Measurements from ENCODE around the gene TMEM121B.

Gene TMEM121B

DNA sequence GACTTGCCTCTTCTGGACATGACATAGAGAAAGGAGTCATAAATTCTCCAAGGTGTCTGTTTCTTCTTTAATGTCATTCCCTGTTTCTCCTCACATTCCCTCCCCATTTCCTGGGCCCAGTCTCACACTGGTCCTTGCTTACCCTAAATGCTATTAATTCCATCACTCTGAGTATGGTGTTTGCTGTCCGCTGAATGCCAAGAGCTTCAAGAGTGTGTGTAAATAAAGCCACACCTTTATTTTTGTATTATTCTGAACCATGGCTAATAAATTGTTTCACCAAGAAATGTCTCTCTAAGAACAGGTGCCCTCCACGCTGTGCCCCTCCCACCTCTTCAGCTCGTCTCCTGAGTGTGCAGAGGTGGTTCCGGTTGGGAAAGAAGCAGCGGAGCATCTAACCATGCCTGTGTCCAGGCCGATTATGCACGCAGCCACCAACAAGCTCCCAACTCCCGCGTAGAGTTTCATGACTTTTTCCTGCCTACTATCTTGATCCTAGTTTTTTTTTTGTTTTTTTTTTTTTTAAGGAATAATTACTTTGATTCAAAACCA, 8.6 kb downstream of the TMEM121B start:
- WGBS (ENCODE audit: insufficient coverage, insufficient read length), result no CpG with 5 or more reads among the region's 9 CpGs
- H3K27me3 ChIP-seq (ENCODE audit: control insufficient read depth, insufficient read depth, low read length), result no peaks in the 10 kb centered on the region
- peaks cover 1% of the 10 kb centered on the region; the same call in 1 of the 2 replicates for H3K4me1 ChIP-seq (ENCODE audit: control insufficient read depth, insufficient read depth, low read length)
- H3K36me3 ChIP-seq (ENCODE audit: control insufficient read depth, insufficient read depth, low read length), result no peaks in the 10 kb centered on the region; the same call in 1 of the 2 replicates
- DNase-seq (ENCODE audit: low read depth, low spot score), result no peak
- H3K27ac ChIP-seq (ENCODE audit: low read length), result no peak overlapping the region
- H3K4me3 ChIP-seq (ENCODE audit: low read length), result no peak overlapping the region
- no peaks in the 10 kb centered on the region for H3K9me3 ChIP-seq (ENCODE audit: control insufficient read depth, insufficient read depth, low read length)

DNA sequence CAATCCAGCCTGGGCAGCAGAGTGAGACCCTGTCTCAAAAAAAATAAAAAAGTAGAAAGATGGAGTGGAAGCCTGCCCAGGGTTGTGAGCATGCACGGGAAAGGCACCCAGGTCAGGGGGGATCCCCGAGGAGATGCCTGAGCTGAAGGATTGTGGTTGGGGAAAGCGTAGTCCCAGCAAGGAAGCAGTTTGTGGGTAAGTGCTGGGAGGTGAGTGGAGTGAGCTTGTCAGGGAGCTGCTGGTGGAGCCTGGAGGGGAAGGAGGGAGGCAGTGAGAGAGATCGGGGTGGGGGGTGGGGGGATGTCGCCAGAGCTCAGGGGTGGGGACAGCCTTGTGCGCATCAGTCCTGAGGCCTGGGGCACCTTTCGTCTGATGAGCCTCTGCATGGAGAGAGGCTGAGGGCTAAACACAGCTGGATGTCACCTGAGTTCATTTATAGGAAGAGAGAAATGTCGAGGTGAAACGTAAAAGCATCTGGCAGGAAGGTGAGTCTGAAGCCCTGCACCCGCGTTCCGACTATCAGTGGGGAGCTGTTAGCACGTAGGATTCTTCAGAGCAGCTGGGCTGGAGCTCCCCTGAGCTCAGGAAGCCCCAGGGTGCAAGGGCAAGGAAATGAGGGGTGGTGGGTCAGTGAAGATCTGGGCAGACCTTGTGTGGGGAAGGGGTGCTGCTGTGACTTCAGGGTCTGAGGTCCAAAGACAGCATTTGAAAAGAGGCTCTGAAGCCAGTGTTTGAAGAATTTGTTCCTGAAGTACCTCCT, 10.2 kb downstream of the TMEM121B start:
- no peak overlapping the region for H3K27ac ChIP-seq (ENCODE audit: low read length)
- no CpG with 5 or more reads among the region's 13 CpGs for WGBS (ENCODE audit: insufficient coverage, insufficient read length)

DNA sequence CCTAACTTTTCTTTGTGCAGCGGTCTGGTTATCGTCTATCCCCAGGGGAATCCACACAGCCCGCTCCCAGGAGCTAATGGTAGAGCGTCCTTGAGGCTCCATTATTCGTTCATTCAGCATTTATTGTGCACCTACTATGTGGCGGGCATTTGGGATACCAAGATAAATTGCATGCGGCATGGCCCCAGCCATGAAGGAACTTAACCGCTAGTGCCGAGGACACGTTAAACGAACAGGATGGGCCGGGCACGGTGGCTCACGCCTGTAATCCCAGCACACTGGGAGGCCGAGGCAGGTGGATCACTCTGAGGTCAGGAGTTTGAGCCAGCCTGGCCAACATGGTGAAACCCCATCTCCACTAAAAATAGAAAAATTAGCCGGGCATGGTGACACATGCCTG, 11.2 kb downstream of the TMEM121B start:
- no peak for DNase-seq (ENCODE audit: low read depth, low spot score)
- no peak overlapping the region for H3K4me3 ChIP-seq (ENCODE audit: low read length)
- H3K9me3 ChIP-seq (ENCODE audit: control insufficient read depth, insufficient read depth, low read length), result no peaks in the 10 kb centered on the region
- H3K36me3 ChIP-seq (ENCODE audit: control insufficient read depth, insufficient read depth, low read length), result no peaks in the 10 kb centered on the region; the same call in 1 of the 2 replicates
- no peak overlapping the region for H3K27ac ChIP-seq (ENCODE audit: low read length)
- WGBS (ENCODE audit: insufficient coverage, insufficient read length), result no CpG with 5 or more reads among the region's 16 CpGs
- no peaks in the 10 kb centered on the region; the same call in 1 of the 2 replicates for H3K4me1 ChIP-seq (ENCODE audit: control insufficient read depth, insufficient read depth, low read length)
- H3K27me3 ChIP-seq (ENCODE audit: control insufficient read depth, insufficient read depth, low read length), result no peaks in the 10 kb centered on the region

More for the DNA sequence above, 10.2 kb downstream of the TMEM121B start:
- H3K4me3 ChIP-seq (ENCODE audit: low read length), result no peak overlapping the region
- DNase-seq (ENCODE audit: low read depth, low spot score), result no peak
- no peaks in the 10 kb centered on the region; the same call in 1 of the 2 replicates for H3K36me3 ChIP-seq (ENCODE audit: control insufficient read depth, insufficient read depth, low read length)
- H3K27me3 ChIP-seq (ENCODE audit: control insufficient read depth, insufficient read depth, low read length), result no peaks in the 10 kb centered on the region
- no peaks in the 10 kb centered on the region; the same call in 1 of the 2 replicates for H3K4me1 ChIP-seq (ENCODE audit: control insufficient read depth, insufficient read depth, low read length)
- no peaks in the 10 kb centered on the region for H3K9me3 ChIP-seq (ENCODE audit: control insufficient read depth, insufficient read depth, low read length)

DNA sequence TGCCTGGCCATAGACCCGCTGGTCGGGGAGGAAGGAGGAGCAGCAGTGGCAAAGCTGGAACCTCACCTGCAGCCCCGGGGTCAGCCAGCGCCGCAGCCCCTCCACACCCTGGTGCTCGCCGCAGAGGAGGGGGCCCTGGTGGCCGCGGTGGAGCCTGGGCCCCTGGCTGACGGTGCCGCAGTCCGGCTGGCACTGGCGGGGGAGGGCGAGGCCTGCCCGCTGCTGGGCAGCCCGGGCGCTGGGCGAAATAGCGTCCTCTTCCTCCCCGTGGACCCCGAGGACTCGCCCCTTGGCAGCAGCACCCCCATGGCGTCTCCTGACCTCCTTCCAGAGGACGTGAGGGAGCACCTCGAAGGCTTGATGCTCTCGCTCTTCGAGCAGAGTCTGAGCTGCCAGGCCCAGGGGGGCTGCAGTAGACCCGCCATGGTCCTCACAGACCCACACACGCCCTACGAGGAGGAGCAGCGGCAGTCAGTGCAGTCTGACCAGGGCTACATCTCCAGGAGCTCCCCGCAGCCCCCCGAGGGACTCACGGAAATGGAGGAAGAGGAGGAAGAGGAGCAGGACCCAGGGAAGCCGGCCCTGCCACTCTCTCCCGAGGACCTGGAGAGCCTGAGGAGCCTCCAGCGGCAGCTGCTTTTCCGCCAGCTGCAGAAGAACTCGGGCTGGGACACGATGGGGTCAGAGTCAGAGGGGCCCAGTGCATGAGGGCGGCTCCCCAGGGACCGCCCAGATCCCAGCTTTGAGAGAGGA, 11.9 kb downstream of the TMEM121B start:
- H3K36me3 ChIP-seq (ENCODE audit: control insufficient read depth, insufficient read depth, low read length), result no peaks in the 10 kb centered on the region; the same call in 1 of the 2 replicates
- WGBS (ENCODE audit: insufficient coverage, insufficient read length), result no CpG with 5 or more reads among the region's 42 CpGs
- DNase-seq (ENCODE audit: low read depth, low spot score), result no peak
- H3K9me3 ChIP-seq (ENCODE audit: control insufficient read depth, insufficient read depth, low read length), result no peaks in the 10 kb centered on the region
- no peak overlapping the region for H3K27ac ChIP-seq (ENCODE audit: low read length)
- H3K27me3 ChIP-seq (ENCODE audit: control insufficient read depth, insufficient read depth, low read length), result no peaks in the 10 kb centered on the region
- H3K4me1 ChIP-seq (ENCODE audit: control insufficient read depth, insufficient read depth, low read length), result no peaks in the 10 kb centered on the region; the same call in 1 of the 2 replicates
- H3K4me3 ChIP-seq (ENCODE audit: low read length), result no peak overlapping the region

DNA sequence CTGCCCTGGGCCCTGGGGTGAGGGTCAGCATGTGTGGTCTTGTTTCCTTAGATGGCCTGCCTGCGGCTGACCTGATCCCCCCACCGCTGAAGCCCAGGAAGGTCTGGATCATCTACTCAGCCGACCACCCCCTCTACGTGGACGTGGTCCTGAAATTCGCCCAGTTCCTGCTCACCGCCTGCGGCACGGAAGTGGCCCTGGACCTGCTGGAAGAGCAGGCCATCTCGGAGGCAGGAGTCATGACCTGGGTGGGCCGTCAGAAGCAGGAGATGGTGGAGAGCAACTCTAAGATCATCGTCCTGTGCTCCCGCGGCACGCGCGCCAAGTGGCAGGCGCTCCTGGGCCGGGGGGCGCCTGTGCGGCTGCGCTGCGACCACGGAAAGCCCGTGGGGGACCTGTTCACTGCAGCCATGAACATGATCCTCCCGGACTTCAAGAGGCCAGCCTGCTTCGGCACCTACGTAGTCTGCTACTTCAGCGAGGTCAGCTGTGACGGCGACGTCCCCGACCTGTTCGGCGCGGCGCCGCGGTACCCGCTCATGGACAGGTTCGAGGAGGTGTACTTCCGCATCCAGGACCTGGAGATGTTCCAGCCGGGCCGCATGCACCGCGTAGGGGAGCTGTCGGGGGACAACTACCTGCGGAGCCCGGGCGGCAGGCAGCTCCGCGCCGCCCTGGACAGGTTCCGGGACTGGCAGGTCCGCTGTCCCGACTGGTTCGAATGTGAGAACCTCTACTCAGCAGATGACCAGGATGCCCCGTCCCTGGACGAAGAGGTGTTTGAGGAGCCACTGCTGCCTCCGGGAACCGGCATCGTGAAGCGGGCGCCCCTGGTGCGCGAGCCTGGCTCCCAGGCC, 12.7 kb downstream of the TMEM121B start:
- Histone ChIP-seq H3K9me3 (ENCODE audit: control insufficient read depth, insufficient read depth, low read length) (no peaks in the 10 kb centered on the region), H3K27ac (ENCODE audit: low read length) (no peak overlapping the region), H3K4me3 (ENCODE audit: low read length) (no peak overlapping the region), H3K27me3 (ENCODE audit: control insufficient read depth, insufficient read depth, low read length) (no peaks in the 10 kb centered on the region), H3K4me1 (ENCODE audit: control insufficient read depth, insufficient read depth, low read length) (no peaks in the 10 kb centered on the region; the same call in 1 of the 2 replicates), H3K36me3 (ENCODE audit: control insufficient read depth, insufficient read depth, low read length) (no peaks in the 10 kb centered on the region; the same call in 1 of the 2 replicates)
- WGBS (ENCODE audit: insufficient coverage, insufficient read length), result no CpG with 5 or more reads among the region's 66 CpGs
- DNase-seq (ENCODE audit: low read depth, low spot score), result no peak

DNA sequence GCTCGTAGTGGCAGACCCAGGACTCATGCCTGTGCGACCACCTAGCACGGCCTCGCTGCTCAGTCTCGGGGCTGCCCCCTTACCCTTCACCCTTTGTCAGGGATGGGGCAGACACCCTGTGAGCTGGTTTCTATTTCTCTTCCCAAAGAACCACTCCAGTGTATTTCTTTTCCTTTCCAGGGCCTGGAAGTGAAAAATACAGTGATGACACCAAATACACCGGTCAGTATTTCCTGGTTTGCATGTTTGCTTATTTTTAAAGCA, 13.7 kb downstream of the TMEM121B start:
- no peak overlapping the region for H3K27ac ChIP-seq (ENCODE audit: low read length)
- no peak overlapping the region for H3K4me3 ChIP-seq (ENCODE audit: low read length)
- no peak for DNase-seq (ENCODE audit: low read depth, low spot score)
- H3K27me3 ChIP-seq (ENCODE audit: control insufficient read depth, insufficient read depth, low read length), result no peaks in the 10 kb centered on the region
- H3K4me1 ChIP-seq (ENCODE audit: control insufficient read depth, insufficient read depth, low read length), result no peaks in the 10 kb centered on the region; the same call in 1 of the 2 replicates
- H3K9me3 ChIP-seq (ENCODE audit: control insufficient read depth, insufficient read depth, low read length), result no peaks in the 10 kb centered on the region
- no CpG with 5 or more reads among the region's 6 CpGs for WGBS (ENCODE audit: insufficient coverage, insufficient read length)
- no peaks in the 10 kb centered on the region; the same call in 1 of the 2 replicates for H3K36me3 ChIP-seq (ENCODE audit: control insufficient read depth, insufficient read depth, low read length)

DNA sequence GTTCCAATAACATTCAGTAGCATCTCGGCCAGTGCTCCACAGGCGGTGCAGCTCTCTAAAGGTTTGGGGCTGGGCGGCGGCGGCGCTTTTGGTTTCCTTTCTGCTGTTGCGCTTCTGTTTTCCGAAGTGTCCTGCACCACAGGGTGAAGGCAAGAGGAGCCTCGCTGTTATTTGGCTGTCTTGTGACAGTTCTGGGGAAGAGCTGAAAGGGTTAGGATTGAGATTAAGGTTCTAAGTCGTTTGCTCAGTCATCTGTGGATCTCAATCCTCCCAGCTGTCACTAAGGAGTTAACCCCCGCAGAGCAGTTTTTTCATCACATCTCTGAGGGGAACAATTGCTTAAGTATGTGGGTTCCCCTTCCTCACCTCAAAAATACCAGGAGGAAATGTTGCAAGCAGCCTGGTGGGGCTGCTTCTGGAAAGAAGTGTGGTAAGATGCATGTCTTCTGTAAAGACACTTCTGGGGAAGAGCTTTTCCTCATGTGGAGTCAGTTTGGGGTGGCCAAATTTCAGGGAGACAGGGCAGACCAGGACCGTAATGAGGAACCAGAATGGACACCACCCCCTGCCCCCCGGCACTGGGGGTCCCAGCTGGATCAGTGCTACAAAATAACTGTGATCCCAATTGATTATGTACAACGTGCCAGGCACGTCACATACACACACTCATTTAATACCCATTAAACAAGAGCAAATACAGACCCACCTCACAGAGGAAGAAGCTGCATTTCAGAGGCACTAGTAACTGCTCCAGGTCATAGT, 14.2 kb downstream of the TMEM121B start:
- no CpG with 5 or more reads among the region's 15 CpGs for WGBS (ENCODE audit: insufficient coverage, insufficient read length)
- no peaks in the 10 kb centered on the region; the same call in 1 of the 2 replicates for H3K4me1 ChIP-seq (ENCODE audit: control insufficient read depth, insufficient read depth, low read length)
- no peaks in the 10 kb centered on the region; the same call in 1 of the 2 replicates for H3K36me3 ChIP-seq (ENCODE audit: control insufficient read depth, insufficient read depth, low read length)
- H3K4me3 ChIP-seq (ENCODE audit: low read length), result no peak overlapping the region
- no peak for DNase-seq (ENCODE audit: low read depth, low spot score)
- no peaks in the 10 kb centered on the region for H3K27me3 ChIP-seq (ENCODE audit: control insufficient read depth, insufficient read depth, low read length)
- no peak overlapping the region for H3K27ac ChIP-seq (ENCODE audit: low read length)
- no peaks in the 10 kb centered on the region for H3K9me3 ChIP-seq (ENCODE audit: control insufficient read depth, insufficient read depth, low read length)

DNA sequence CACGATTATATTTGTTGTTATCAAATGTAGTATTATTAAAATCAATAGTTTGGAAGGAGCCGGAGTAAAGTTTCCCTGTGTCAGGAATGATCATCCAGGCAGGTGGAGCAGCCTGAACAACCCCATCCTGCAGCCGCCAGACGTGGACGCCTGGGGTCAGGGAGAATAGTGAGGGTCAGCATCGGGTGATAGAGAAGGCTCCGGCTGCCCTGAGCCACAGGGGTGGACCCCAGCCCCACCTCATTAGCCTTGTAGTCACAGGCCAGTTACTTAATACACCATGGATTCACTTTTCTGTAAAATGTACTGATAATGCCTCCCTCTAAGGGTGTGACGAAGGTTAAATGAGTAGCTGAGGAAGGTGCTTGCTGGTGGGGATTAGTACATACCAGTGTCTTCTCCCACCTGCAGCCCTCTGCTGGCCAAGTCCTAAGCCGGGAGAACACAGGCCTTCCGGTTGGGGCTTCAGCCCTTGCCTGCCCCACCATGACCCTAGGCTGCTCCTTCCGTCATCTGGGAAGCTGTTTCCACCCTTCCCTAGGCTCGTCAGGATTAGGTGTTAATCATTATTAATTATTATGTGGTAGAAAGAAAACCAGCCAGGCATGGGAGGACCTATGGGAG, 14.9 kb downstream of the TMEM121B start:
- H3K36me3 ChIP-seq (ENCODE audit: control insufficient read depth, insufficient read depth, low read length), result no peaks in the 10 kb centered on the region; the same call in 1 of the 2 replicates
- H3K4me3 ChIP-seq (ENCODE audit: low read length), result no peak overlapping the region
- WGBS (ENCODE audit: insufficient coverage, insufficient read length), result no CpG with 5 or more reads among the region's 12 CpGs
- H3K4me1 ChIP-seq (ENCODE audit: control insufficient read depth, insufficient read depth, low read length), result no peaks in the 10 kb centered on the region; the same call in 1 of the 2 replicates
- H3K27ac ChIP-seq (ENCODE audit: low read length), result no peak overlapping the region
- H3K27me3 ChIP-seq (ENCODE audit: control insufficient read depth, insufficient read depth, low read length), result no peaks in the 10 kb centered on the region
- no peak for DNase-seq (ENCODE audit: low read depth, low spot score)
- no peaks in the 10 kb centered on the region for H3K9me3 ChIP-seq (ENCODE audit: control insufficient read depth, insufficient read depth, low read length)
